Activated T-helper 9 cell treated with anti-CD3 and anti-CD28 coated beads, Interleukin-2, amount 50 U/mL, for 16 hours (primary cell): ENCODE data around the gene CCNL1.
A peak's percentile ranks its signal among the peaks of the same experiment; 100 is the strongest.
"Not testable (repeated sequence)": the region's sequence is repeated elsewhere in the genome, so short reads cannot be mapped to it uniquely, and the experiment has no call there.

Experiments used
- DNase-seq: peaks from one replicate; pipeline ENCODE4 v3.0.0-alpha.2; 2020; ENCODE audit warnings: low read depth

CCNL1 gene

GRCh38 chr3:157170861-157171260 is 10.9 kb upstream of the CCNL1 start:
- no peak for DNase-seq

GRCh38 chr3:157167371-157168042 is 7.6 kb upstream of the CCNL1 start:
- DNase-seq = no peak

GRCh38 chr3:157166561-157166960 is 6.6 kb upstream of the CCNL1 start:
- no peak for DNase-seq

GRCh38 chr3:157166115-157166514 is 6.2 kb upstream of the CCNL1 start:
- no peak for DNase-seq

- DNase-seq = no peak
These were observed 3.4 kb upstream of the CCNL1 start for GRCh38 chr3:157163217-157163953.

GRCh38 chr3:157162620-157163019 is 2.7 kb upstream of the CCNL1 start:
- DNase-seq = not testable (repeated sequence)

- peak; percentile 49 for DNase-seq
These were observed 894 bp upstream of the CCNL1 start for GRCh38 chr3:157160658-157161424.

- DNase-seq = peak; percentile 71
These were observed 748 bp downstream of the CCNL1 start for GRCh38 chr3:157159037-157159761.

GRCh38 chr3:157157836-157158235 is 2.1 kb downstream of the CCNL1 start:
- DNase-seq = no peak

GRCh38 chr3:157156837-157157635 is 2.9 kb downstream of the CCNL1 start:
- DNase-seq = no peak

GRCh38 chr3:157155591-157155990 is 4.4 kb downstream of the CCNL1 start:
- no peak for DNase-seq

GRCh38 chr3:157154563-157155330 is 5.2 kb downstream of the CCNL1 start:
- no peak for DNase-seq

- no peak for DNase-seq
These were observed 7.0 kb downstream of the CCNL1 start for GRCh38 chr3:157152930-157153329.

- DNase-seq = no peak
These were observed 7.5 kb downstream of the CCNL1 start for GRCh38 chr3:157152438-157152837.

GRCh38 chr3:157151627-157152026 is 8.3 kb downstream of the CCNL1 start:
- DNase-seq = no peak

GRCh38 chr3:157151151-157151550 is 8.8 kb downstream of the CCNL1 start:
- DNase-seq = no peak

- DNase-seq = no peak
These were observed 10.7 kb downstream of the CCNL1 start for GRCh38 chr3:157149136-157149696.

GRCh38 chr3:157148196-157148889 is 11.6 kb downstream of the CCNL1 start:
- no peak for DNase-seq

GRCh38 chr3:157147099-157147803 is 12.7 kb downstream of the CCNL1 start:
- DNase-seq = no peak
